Measurements from ENCODE around the gene PLA2G15. TPM values are rescaled to one million over a fixed set of nuclear protein-coding genes. Genes with fewer than 3 reads are reported as not detected.
A peak's percentile ranks its signal among the peaks of the same experiment; 100 is the strongest.

PLA2G15 gene
- total RNA-seq, 2 donors from 2014 or later: 15.7 to 39.5 TPM

GRCh38 chr16:68283346-68283745 lies 38.2 kb downstream of the PLA2G15 start:
- WGBS: 61% methylated on average over 5 of the region's 5 CpGs
- Histone ChIP-seq H3K4me3 (no peak overlapping the region), H3K9me3 (no peaks in the 10 kb centered on the region), H3K4me1 (replicated peaks) (no peaks in the 10 kb centered on the region), H3K27me3 (replicated peaks; ENCODE audit: insufficient read depth) (no peaks in the 10 kb centered on the region), H3K36me3 (no peaks in the 10 kb centered on the region), H3K27ac (peak overlapping the region; percentile 32 to 44)
- no peak for DNase-seq (ENCODE audit: low spot score)
- no peak for TF ChIP-seq CTCF (IDR thresholded peaks at IDR 0.05)
- no peak for TF ChIP-seq POLR2AphosphoS5 (IDR thresholded peaks at IDR 0.05)
- no peak for TF ChIP-seq POLR2A (IDR thresholded peaks at IDR 0.05)
- intact Hi-C loops (cut with DNase I): no loop called here

GRCh38 chr16:68283801-68284598 lies 38.8 kb downstream of the PLA2G15 start:
- H3K4me3 ChIP-seq: no peak overlapping the region
- TF ChIP-seq CTCF (IDR thresholded peaks at IDR 0.05) (no peak), POLR2A (IDR thresholded peaks at IDR 0.05) (no peak), POLR2AphosphoS5 (IDR thresholded peaks at IDR 0.05) (peak; percentile 5)
- intact Hi-C loops (cut with DNase I): no loop called here
- no peaks in the 10 kb centered on the region for H3K36me3 ChIP-seq
- H3K9me3 ChIP-seq: no peaks in the 10 kb centered on the region
- no peaks in the 10 kb centered on the region for H3K4me1 ChIP-seq (replicated peaks)
- 70% methylated on average over 9 of the region's 9 CpGs for WGBS
- peak overlapping the region; percentile 32 to 44 for H3K27ac ChIP-seq
- no peak for DNase-seq (ENCODE audit: low spot score)
- no peaks in the 10 kb centered on the region for H3K27me3 ChIP-seq (replicated peaks; ENCODE audit: insufficient read depth)

DNA sequence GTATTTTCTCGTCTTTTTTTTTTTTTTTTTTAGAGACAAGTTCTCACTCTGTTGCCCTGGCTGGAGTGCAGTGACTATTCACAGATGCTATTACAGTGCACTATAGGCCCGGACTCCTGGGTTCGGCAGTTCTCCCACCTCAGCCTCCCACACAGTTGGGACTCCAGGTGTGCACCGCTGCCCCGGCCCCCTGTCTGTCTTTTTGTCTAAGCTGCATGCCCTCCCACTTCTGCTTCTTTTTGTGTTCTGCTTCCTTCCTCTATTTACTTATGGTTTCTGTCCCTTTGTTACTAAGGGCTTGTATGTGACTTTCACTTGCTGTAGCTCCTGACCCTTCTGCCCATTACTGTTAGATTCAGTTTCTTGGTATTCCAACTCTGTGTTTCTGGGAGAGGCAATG lies 39.7 kb downstream of the PLA2G15 start:
- no peaks in the 10 kb centered on the region for H3K4me1 ChIP-seq (replicated peaks)
- 52% methylated on average over 5 of the region's 5 CpGs for WGBS
- H3K9me3 ChIP-seq: no peaks in the 10 kb centered on the region
- H3K36me3 ChIP-seq: no peaks in the 10 kb centered on the region
- no peak overlapping the region for H3K27ac ChIP-seq
- TF ChIP-seq POLR2AphosphoS5 (IDR thresholded peaks at IDR 0.05) (no peak), POLR2A (IDR thresholded peaks at IDR 0.05) (no peak), CTCF (IDR thresholded peaks at IDR 0.05) (no peak)
- intact Hi-C loops (cut with DNase I): no loop called here
- H3K4me3 ChIP-seq: no peak overlapping the region
- no peak for DNase-seq (ENCODE audit: low spot score)
- H3K27me3 ChIP-seq (replicated peaks; ENCODE audit: insufficient read depth): no peaks in the 10 kb centered on the region

DNA sequence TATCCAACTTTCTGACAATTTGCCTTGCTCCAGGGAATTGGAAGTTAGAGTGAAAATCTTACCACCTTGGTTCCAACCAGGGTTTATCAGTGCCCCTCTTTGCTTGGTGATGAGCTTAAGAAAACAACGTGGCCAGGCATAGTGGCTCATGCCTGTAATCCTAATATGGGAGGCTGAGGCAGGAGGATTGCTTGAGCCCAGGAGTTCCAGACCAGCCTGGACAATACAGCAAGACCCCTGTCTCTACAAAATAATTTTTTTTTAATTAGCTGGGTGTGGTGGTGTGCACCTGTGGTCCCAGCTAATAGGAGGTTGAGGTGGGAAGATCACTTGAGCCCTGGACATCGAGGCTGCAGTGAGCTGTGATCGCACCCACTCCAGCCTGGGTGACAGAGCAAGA lies 40.5 kb downstream of the PLA2G15 start:
- intact Hi-C loops (cut with DNase I): no loop called here
- Histone ChIP-seq H3K27me3 (replicated peaks; ENCODE audit: insufficient read depth) (no peaks in the 10 kb centered on the region), H3K9me3 (no peaks in the 10 kb centered on the region), H3K36me3 (peaks cover 0 to 2% of the 10 kb centered on the region in 2 donors), H3K27ac (no peak overlapping the region), H3K4me3 (no peak overlapping the region), H3K4me1 (replicated peaks) (no peaks in the 10 kb centered on the region)
- 96% methylated on average over 3 of the region's 3 CpGs for WGBS
- DNase-seq (ENCODE audit: low spot score): no peak
- no peak for TF ChIP-seq POLR2AphosphoS5 (IDR thresholded peaks at IDR 0.05)
- TF ChIP-seq POLR2A (IDR thresholded peaks at IDR 0.05): no peak
- TF ChIP-seq CTCF (IDR thresholded peaks at IDR 0.05): no peak
